Lower leg skin (tissue), 3 donors: ENCODE data around the gene OVCA2.

Experiments used
- POLR2A ChIP-seq, 2 donors: fragments of 450-650 bp; IDR thresholded peaks; one replicate each; pipeline ENCODE4 v1.6.1; 2016 to 2017; ENCODE audit warnings: antibody characterized with exemption in 2 of 2, mild to moderate bottlenecking in 1 of 2, moderate library complexity in 1 of 2
- TF ChIP-seq, protein P1 (sequence below), 3 donors: fragments of 450-650 bp; IDR thresholded peaks; one replicate each; pipeline ENCODE4 v1.5.1; 2016; ENCODE audit warnings: antibody characterized with exemption in 3 of 3, mild to moderate bottlenecking in 3 of 3, moderate library complexity in 2 of 3

DNA sequence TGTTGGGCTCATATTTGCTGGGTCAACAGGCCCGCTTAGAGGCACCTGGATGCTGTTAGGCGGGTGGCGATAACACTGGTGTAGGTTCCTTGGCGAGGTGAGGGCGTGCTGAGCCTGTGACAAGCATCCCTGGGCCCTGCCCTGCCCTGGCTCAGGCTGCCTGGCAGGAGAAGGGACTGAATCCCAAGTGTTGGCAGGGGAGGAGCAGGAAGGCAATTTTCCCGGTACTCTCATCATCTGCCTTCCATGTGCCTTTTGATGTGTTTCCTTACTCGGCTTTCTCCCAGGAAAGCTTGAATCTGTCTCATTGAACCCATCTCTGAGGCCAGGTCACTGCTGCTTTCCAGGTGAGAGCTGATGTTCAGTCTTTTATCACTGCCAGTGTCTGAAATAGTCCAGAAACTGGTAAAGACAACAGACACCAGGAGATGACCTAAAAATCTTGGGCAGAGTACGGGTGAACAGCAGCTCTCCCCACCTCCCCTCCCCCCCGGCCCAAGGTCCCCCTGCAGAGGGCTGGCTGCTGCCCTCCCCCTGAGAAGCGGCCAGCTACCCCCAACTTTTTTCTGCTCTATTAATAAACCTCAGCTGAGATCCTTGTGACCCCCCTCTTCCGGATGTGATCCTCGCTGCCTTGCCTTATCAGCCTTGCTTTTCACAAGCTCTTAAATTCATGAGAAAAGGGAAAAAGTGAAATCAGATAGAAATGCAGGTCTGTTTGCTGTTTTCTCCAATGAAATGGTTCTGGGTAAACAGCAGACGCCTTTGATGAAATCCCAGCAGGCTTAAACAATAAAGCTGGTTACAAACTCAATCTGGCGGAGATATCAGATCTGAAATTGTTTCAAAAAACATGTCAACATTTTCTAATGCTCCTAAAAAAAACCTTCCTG lies 45.7 kb upstream of the OVCA2 start:
- TF ChIP-seq, protein P1, sequence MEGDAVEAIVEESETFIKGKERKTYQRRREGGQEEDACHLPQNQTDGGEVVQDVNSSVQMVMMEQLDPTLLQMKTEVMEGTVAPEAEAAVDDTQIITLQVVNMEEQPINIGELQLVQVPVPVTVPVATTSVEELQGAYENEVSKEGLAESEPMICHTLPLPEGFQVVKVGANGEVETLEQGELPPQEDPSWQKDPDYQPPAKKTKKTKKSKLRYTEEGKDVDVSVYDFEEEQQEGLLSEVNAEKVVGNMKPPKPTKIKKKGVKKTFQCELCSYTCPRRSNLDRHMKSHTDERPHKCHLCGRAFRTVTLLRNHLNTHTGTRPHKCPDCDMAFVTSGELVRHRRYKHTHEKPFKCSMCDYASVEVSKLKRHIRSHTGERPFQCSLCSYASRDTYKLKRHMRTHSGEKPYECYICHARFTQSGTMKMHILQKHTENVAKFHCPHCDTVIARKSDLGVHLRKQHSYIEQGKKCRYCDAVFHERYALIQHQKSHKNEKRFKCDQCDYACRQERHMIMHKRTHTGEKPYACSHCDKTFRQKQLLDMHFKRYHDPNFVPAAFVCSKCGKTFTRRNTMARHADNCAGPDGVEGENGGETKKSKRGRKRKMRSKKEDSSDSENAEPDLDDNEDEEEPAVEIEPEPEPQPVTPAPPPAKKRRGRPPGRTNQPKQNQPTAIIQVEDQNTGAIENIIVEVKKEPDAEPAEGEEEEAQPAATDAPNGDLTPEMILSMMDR (IDR thresholded peaks at IDR 0.05): no peak
- TF ChIP-seq POLR2A (IDR thresholded peaks at IDR 0.05): no peak
